Measurements from ENCODE around the gene FKRP. TPM values are rescaled to one million over a fixed set of nuclear protein-coding genes. Genes with fewer than 3 reads are reported as not detected.
A peak's percentile ranks its signal among the peaks of the same experiment; 100 is the strongest.

FKRP gene
- total RNA-seq, 5 donors from 2014 or later (not counting 1 experiment from before 2014, with no cell fraction given) = 17.8 to 35.3 (median 23.6) TPM

DNA sequence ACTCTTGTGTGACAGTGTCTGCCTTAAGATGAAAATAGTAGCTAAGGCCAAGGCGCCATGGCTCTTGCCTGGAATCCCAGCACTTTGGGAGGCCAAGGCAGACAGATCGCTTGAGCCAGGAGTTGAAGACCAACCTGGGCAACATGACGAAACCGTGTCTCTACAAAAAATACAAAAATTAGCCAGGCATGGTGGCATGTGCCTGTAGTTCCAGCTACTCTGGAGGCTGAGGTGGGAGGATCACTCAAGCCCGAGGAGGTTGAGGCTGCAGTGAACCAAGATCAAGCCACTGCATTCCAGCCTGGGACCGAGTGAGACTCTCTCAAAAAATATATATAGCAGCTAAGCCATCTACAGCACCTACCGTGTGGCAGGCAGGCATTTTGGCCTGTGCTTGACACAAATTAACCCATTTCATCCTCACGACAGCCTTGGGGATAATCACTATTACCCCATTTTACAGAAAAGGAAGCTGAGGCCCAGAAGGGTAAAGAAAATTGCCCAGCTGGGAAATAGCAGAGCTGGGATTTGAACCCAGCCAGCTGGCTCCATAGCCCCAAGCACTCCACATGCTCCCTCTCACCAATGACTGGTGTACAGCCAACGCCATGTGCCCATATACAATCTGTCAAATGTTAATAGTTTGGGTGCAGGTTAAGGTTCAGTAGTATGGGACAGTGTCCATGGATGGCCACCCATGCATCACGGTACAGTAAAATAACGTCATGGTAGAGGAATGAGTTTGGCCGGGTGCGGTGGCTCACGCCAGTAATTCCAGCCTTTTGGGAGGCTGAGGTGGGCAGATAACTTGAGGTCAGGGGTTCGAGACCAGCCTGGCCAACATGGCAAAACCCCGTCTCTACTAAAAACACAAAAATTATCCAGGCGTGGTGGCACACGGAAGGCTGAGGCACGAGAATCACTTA, 39.5 kb downstream of the FKRP start:
- DNase-seq = no peak
- no peaks in the 10 kb centered on the region for H3K9me3 Mint-ChIP-seq
- Histone ChIP-seq H3K36me3 (ENCODE audit: control insufficient read depth in 2 of 2, extremely low read depth in 1 of 2, insufficient read depth in 1 of 2, low read length in 1 of 2) (peaks cover 0 to 25% of the 10 kb centered on the region in 2 donors), H3K9me3 (no peaks in the 10 kb centered on the region), H3K4me3 (ENCODE audit: control insufficient read depth in 1 of 2, extremely low read depth in 1 of 2, low read length in 1 of 2) (peak overlapping the region in 1 of 2 donors; percentile 81), H3K27ac (ENCODE audit: low read length) (peak overlapping the region; percentile 85), H3K4me1 (ENCODE audit: control insufficient read depth in 1 of 2, extremely low read depth in 1 of 2, insufficient read depth in 2 of 2, low read length in 2 of 2) (peaks cover 21 to 65% of the 10 kb centered on the region in 2 experiments), H3K27me3 (replicated peaks in 1 of 2; ENCODE audit: control insufficient read depth in 2 of 2, extremely low read depth in 1 of 2, insufficient read depth in 2 of 2, low read length in 1 of 2) (peaks cover 0 to 4% of the 10 kb centered on the region in 2 experiments)
- peaks cover 18% of the 10 kb centered on the region for H3K36me3 Mint-ChIP-seq
- peak overlapping the region; percentile 90 to 91 for H3K27ac Mint-ChIP-seq
- peaks cover 51 to 61% (median 61%) of the 10 kb centered on the region in 3 donors for H3K4me1 Mint-ChIP-seq
- ATAC-seq (replicated peaks in 1 of 4) = no peak
- H3K4me3 Mint-ChIP-seq = peak overlapping the region; percentile 86 to 92 (median 88)
- CTCF ChIA-PET = interaction anchor here (0.6 to 1.3 kb wide), 3 partner anchors 55 to 1779 kb away, joined by 3 to 6 read pairs (median 3); no protein-coding TSS in a partner anchor
- WGBS (ENCODE audit: insufficient coverage) = 59% methylated on average over 8 of the region's 19 CpGs
- POLR2A ChIA-PET = interaction anchor here in 1 of 2 donors (0.6 kb wide), 1 partner anchor 11 kb away, joined by 7 read pairs; no protein-coding TSS in a partner anchor
- H3K27me3 Mint-ChIP-seq = no peaks in the 10 kb centered on the region

GRCh38 chr19:46785980-46786235, 40.1 kb downstream of the FKRP start:
- H3K4me3 Mint-ChIP-seq = peak overlapping the region; percentile 86 to 92 (median 88)
- CTCF ChIA-PET = interaction anchor here in 1 of 2 donors (0.6 to 2.5 kb wide), 3 partner anchors 54 to 1779 kb away, joined by 3 to 13 read pairs (median 6); no protein-coding TSS in a partner anchor
- no peaks in the 10 kb centered on the region for H3K9me3 ChIP-seq
- DNase-seq (no peak), ATAC-seq (replicated peaks in 1 of 4) (no peak)
- peak overlapping the region; percentile 81 to 94 for H3K4me3 ChIP-seq (ENCODE audit: control insufficient read depth in 1 of 2, extremely low read depth in 1 of 2, low read length in 1 of 2)
- H3K4me1 ChIP-seq (ENCODE audit: control insufficient read depth in 1 of 2, extremely low read depth in 1 of 2, insufficient read depth in 2 of 2, low read length in 2 of 2) = peaks cover 21 to 65% of the 10 kb centered on the region in 2 experiments
- H3K36me3 Mint-ChIP-seq = peaks cover 18% of the 10 kb centered on the region
- peaks cover 0 to 4% of the 10 kb centered on the region in 2 experiments for H3K27me3 ChIP-seq (replicated peaks in 1 of 2; ENCODE audit: control insufficient read depth in 2 of 2, extremely low read depth in 1 of 2, insufficient read depth in 2 of 2, low read length in 1 of 2)
- no peaks in the 10 kb centered on the region for H3K9me3 Mint-ChIP-seq
- peaks cover 51 to 61% (median 61%) of the 10 kb centered on the region in 3 donors for H3K4me1 Mint-ChIP-seq
- H3K27ac ChIP-seq (ENCODE audit: low read length) = peak overlapping the region; percentile 85
- peak overlapping the region; percentile 90 to 91 for H3K27ac Mint-ChIP-seq
- H3K27me3 Mint-ChIP-seq = no peaks in the 10 kb centered on the region
- POLR2A ChIA-PET = interaction anchor here in 1 of 2 donors (0.6 kb wide), 1 partner anchor 10 kb away, joined by 7 read pairs; no protein-coding TSS in a partner anchor
- H3K36me3 ChIP-seq (ENCODE audit: control insufficient read depth in 2 of 2, extremely low read depth in 1 of 2, insufficient read depth in 1 of 2, low read length in 1 of 2) = peaks cover 0 to 21% of the 10 kb centered on the region in 2 donors
- 46% methylated on average over 4 of the region's 4 CpGs for whole genome bisulfite sequencing (ENCODE audit: insufficient coverage)

DNA sequence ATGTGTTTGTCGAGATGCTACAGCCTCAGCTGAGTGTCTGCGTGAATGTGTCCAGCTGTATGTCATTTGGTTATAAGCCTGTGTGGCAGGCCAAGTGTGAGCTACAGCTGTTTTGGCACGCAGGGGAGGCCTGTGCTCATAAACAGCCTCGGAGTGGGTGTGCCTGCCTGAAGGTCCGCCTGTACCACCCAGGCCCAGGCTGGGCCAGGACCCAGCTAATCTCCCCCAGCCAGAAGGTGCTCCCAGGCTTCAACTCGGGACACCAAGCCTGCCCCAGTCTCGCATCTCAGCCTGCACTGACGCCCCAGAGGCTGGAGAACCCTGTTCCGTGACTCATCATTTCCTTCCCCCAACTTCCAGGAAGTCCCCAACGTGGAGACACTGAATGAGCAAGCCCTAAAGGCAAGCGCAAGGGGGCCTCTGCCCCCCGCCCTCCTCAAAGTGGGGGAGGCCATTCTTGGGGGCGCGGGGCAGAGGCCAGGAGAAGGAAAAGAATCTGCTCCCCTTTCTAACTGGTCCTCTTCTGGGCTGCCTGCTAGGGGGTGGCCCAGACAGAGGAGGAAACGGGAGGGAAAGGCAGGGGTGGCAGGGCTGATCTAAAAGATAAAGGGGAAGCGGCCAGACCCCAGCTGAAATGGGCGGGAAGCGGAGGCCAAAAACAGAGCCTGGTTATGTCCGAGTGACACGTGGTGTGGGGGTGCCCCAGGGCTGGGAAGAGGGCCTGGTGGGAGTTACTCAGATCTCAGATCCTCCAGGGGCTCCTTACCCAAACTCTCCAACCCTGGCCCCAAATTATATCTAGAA, 40.6 kb downstream of the FKRP start:
- WGBS (ENCODE audit: insufficient coverage) = 6% methylated on average over 11 of the region's 20 CpGs
- H3K4me3 ChIP-seq (ENCODE audit: control insufficient read depth in 1 of 2, extremely low read depth in 1 of 2, low read length in 1 of 2) = peak overlapping the region; percentile 81 to 94
- Mint-ChIP-seq H3K4me3 (peak overlapping the region; percentile 86 to 92 (median 88)), H3K9me3 (no peaks in the 10 kb centered on the region), H3K4me1 (peaks cover 51 to 66% (median 66%) of the 10 kb centered on the region in 3 donors), H3K27ac (peak overlapping the region; percentile 90 to 91), H3K36me3 (peaks cover 17% of the 10 kb centered on the region), H3K27me3 (no peaks in the 10 kb centered on the region)
- ATAC-seq (replicated peaks in 1 of 4) = peak; percentile 68 to 70 (median 69)
- POLR2A ChIA-PET = interaction anchor here in 1 of 2 donors (0.6 kb wide), 1 partner anchor 10 kb away, joined by 7 read pairs; no protein-coding TSS in a partner anchor
- no peaks in the 10 kb centered on the region for H3K9me3 ChIP-seq
- peaks cover 21 to 65% of the 10 kb centered on the region in 2 experiments for H3K4me1 ChIP-seq (ENCODE audit: control insufficient read depth in 1 of 2, extremely low read depth in 1 of 2, insufficient read depth in 2 of 2, low read length in 2 of 2)
- CTCF ChIA-PET = interaction anchor here in 1 of 2 donors (2.5 kb wide), 1 partner anchor 54 kb away, joined by 13 read pairs; no protein-coding TSS in a partner anchor
- peaks cover 0 to 18% of the 10 kb centered on the region in 2 donors for H3K36me3 ChIP-seq (ENCODE audit: control insufficient read depth in 2 of 2, extremely low read depth in 1 of 2, insufficient read depth in 1 of 2, low read length in 1 of 2)
- H3K27ac ChIP-seq (ENCODE audit: low read length) = peak overlapping the region; percentile 85
- peak; percentile 43 to 90 (median 61) for DNase-seq
- H3K27me3 ChIP-seq (replicated peaks in 1 of 2; ENCODE audit: control insufficient read depth in 2 of 2, extremely low read depth in 1 of 2, insufficient read depth in 2 of 2, low read length in 1 of 2) = peaks cover 0 to 4% of the 10 kb centered on the region in 2 experiments

DNA sequence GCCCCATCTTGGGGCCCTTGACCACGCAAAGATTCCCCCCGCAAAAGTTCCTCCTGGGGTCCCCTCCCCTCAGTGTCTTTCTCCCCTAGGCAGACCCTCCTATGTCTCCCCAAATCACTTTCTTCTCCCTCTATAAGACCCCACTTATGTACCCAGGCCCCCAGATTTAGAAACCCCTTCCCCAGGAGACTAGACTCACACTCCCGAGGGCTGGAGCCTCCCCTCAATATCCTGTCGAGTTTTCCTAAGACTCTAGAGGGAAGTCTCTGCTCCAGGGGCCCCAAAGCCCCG, 41.1 kb downstream of the FKRP start:
- Mint-ChIP-seq H3K4me3 (peak overlapping the region; percentile 86 to 92 (median 88)), H3K27me3 (no peaks in the 10 kb centered on the region), H3K36me3 (peaks cover 14% of the 10 kb centered on the region), H3K27ac (peak overlapping the region; percentile 90 to 91), H3K9me3 (no peaks in the 10 kb centered on the region), H3K4me1 (peaks cover 56 to 72% (median 71%) of the 10 kb centered on the region in 3 donors)
- H3K4me3 ChIP-seq (ENCODE audit: control insufficient read depth in 1 of 2, extremely low read depth in 1 of 2, low read length in 1 of 2) = peak overlapping the region; percentile 81 to 94
- ChIA-PET CTCF (interaction anchor here in 1 of 2 donors (2.5 kb wide), 1 partner anchor 54 kb away, joined by 13 read pairs; no protein-coding TSS in a partner anchor), POLR2A (no interaction called here)
- H3K27me3 ChIP-seq (replicated peaks in 1 of 2; ENCODE audit: control insufficient read depth in 2 of 2, extremely low read depth in 1 of 2, insufficient read depth in 2 of 2, low read length in 1 of 2) = peaks cover 0 to 4% of the 10 kb centered on the region in 2 experiments
- ATAC-seq (replicated peaks in 1 of 4) = no peak
- peak overlapping the region; percentile 85 for H3K27ac ChIP-seq (ENCODE audit: low read length)
- DNase-seq = no peak
- H3K9me3 ChIP-seq = no peaks in the 10 kb centered on the region
- 2% methylated on average over 5 of the region's 5 CpGs for WGBS (ENCODE audit: insufficient coverage)
- peaks cover 0 to 13% of the 10 kb centered on the region in 2 donors for H3K36me3 ChIP-seq (ENCODE audit: control insufficient read depth in 2 of 2, extremely low read depth in 1 of 2, insufficient read depth in 1 of 2, low read length in 1 of 2)
- peaks cover 25 to 71% of the 10 kb centered on the region in 2 experiments for H3K4me1 ChIP-seq (ENCODE audit: control insufficient read depth in 1 of 2, extremely low read depth in 1 of 2, insufficient read depth in 2 of 2, low read length in 2 of 2)

GRCh38 chr19:46787331-46788261, 41.7 kb downstream of the FKRP start:
- Histone ChIP-seq H3K36me3 (ENCODE audit: control insufficient read depth in 2 of 2, extremely low read depth in 1 of 2, insufficient read depth in 1 of 2, low read length in 1 of 2) (peaks cover 0 to 7% of the 10 kb centered on the region in 2 donors), H3K4me3 (ENCODE audit: control insufficient read depth in 1 of 2, extremely low read depth in 1 of 2, low read length in 1 of 2) (peak overlapping the region; percentile 81 to 94), H3K4me1 (ENCODE audit: control insufficient read depth in 1 of 2, extremely low read depth in 1 of 2, insufficient read depth in 2 of 2, low read length in 2 of 2) (peaks cover 31 to 73% of the 10 kb centered on the region in 2 experiments), H3K27ac (ENCODE audit: low read length) (peak overlapping the region; percentile 85), H3K9me3 (no peaks in the 10 kb centered on the region), H3K27me3 (replicated peaks in 1 of 2; ENCODE audit: control insufficient read depth in 2 of 2, extremely low read depth in 1 of 2, insufficient read depth in 2 of 2, low read length in 1 of 2) (peaks cover 0 to 4% of the 10 kb centered on the region in 2 experiments)
- peak in 1 of 4 experiments; percentile 3 for ATAC-seq (replicated peaks in 1 of 4)
- Mint-ChIP-seq H3K9me3 (no peaks in the 10 kb centered on the region), H3K36me3 (peaks cover 12% of the 10 kb centered on the region), H3K27me3 (no peaks in the 10 kb centered on the region), H3K4me3 (peak overlapping the region; percentile 86 to 92 (median 88)), H3K4me1 (peaks cover 62 to 75% (median 74%) of the 10 kb centered on the region in 3 donors), H3K27ac (peak overlapping the region; percentile 90 to 91)
- DNase-seq = peak in 13 of 35 experiments; percentile 4 to 51 (median 26)
- ChIA-PET CTCF (interaction anchor here in 1 of 2 donors (2.5 kb wide), 1 partner anchor 53 kb away, joined by 13 read pairs; no protein-coding TSS in a partner anchor), POLR2A (interaction anchor here in 1 of 2 donors (0.6 to 1.0 kb wide), 2 partner anchors 53 to 73 kb away, joined by 3 to 4 read pairs; no protein-coding TSS in a partner anchor)
- under 1% methylated on average over 76 of the region's 80 CpGs for WGBS (ENCODE audit: insufficient coverage)

All from T-cell (primary cell).